CD14-positive monocyte (primary cell): ENCODE measurements around the gene HID1. TPM values are rescaled to one million over a fixed set of nuclear protein-coding genes. Genes with fewer than 3 reads are reported as not detected.

Experiments used
- DNase-seq, 3 donors: peaks; one replicate each; pipeline ENCODE4 v3.0.0-alpha.2; 2011 to 2022
- H2AFZ ChIP-seq: 2 replicates; pipeline ENCODE4 v1.6.0; 2012; ENCODE audit warnings: mild to moderate bottlenecking, low read depth, low read length, inconsistent platforms; ENCODE audit not compliant: insufficient read depth, poor library complexity, severe bottlenecking
- H3K27ac ChIP-seq, 2 donors: 1 replicate in 1 of 2; 2 replicates in 1 of 2; pipeline ENCODE4 v1.5.1; 2012 to 2013; ENCODE audit warnings: low read length in 2 of 2, control low read depth in 1 of 2, inconsistent platforms in 1 of 2, low read depth in 1 of 2, mild to moderate bottlenecking in 1 of 2
- H3K27me3 ChIP-seq, 2 donors: one replicate each; pipeline versions ENCODE4 v1.6.0 to v1.6.1; 2011 to 2013; ENCODE audit warnings: low read length in 2 of 2; ENCODE audit not compliant: control insufficient read depth in 2 of 2, insufficient read depth in 2 of 2
- H3K36me3 ChIP-seq, 2 donors: replicated peaks in 1 of 2; 1 replicate in 1 of 2; 2 replicates in 1 of 2; pipeline versions ENCODE4 v1.5.1 to v1.6.1; 2012 to 2013; ENCODE audit warnings: low read length in 2 of 2, control low read depth in 1 of 2, inconsistent platforms in 1 of 2, mild to moderate bottlenecking in 1 of 2; ENCODE audit not compliant: insufficient read depth in 2 of 2, control insufficient read depth in 1 of 2
- H3K4me1 ChIP-seq, 2 donors: 1 replicate in 1 of 2; 2 replicates in 1 of 2; pipeline versions ENCODE4 v1.5.1 to v1.6.1; 2012 to 2013; ENCODE audit warnings: low read length in 2 of 2, control low read depth in 1 of 2, inconsistent platforms in 1 of 2, mild to moderate bottlenecking in 1 of 2, moderate library complexity in 1 of 2; ENCODE audit not compliant: insufficient read depth in 2 of 2, control insufficient read depth in 1 of 2
- H3K4me2 ChIP-seq: replicated peaks from 2 replicates; pipeline ENCODE3; 2012; ENCODE audit warnings: low read length, moderate library complexity, mild to moderate bottlenecking; ENCODE audit not compliant: poor library complexity, severe bottlenecking; ENCODE audit errors: extremely low read depth
- H3K4me3 ChIP-seq, 3 experiments: fragments of 200-600 bp in 1 of 3; sonication (generic) in 1 of 3; replicated peaks in 1 of 3; 1 replicate in 2 of 3; 2 replicates in 1 of 3; pipeline ENCODE4 v1.5.1; 2011 to 2013; ENCODE audit warnings: low read length in 3 of 3, mild to moderate bottlenecking in 3 of 3, control low read depth in 2 of 3, low read depth in 2 of 3, inconsistent platforms in 1 of 3, moderate library complexity in 1 of 3
- H3K79me2 ChIP-seq: 2 replicates; pipeline ENCODE4 v1.6.0; 2012; ENCODE audit warnings: mild to moderate bottlenecking, control low read depth, inconsistent platforms, low read length, moderate library complexity; ENCODE audit not compliant: insufficient read depth
- H3K9ac ChIP-seq: 2 replicates; pipeline ENCODE4 v1.6.0; 2017; ENCODE audit warnings: low read length, mild to moderate bottlenecking; ENCODE audit not compliant: insufficient read depth, poor library complexity, severe bottlenecking
- H3K9me3 ChIP-seq, 2 donors: replicated peaks in 1 of 2; 1 replicate in 1 of 2; 2 replicates in 1 of 2; pipeline versions ENCODE4 v1.5.1 to v1.6.1; 2012 to 2013; ENCODE audit warnings: low read length in 2 of 2, control low read depth in 1 of 2; ENCODE audit not compliant: control insufficient read depth in 1 of 2, insufficient read depth in 1 of 2
- H4K20me1 ChIP-seq: 2 replicates; pipeline ENCODE4 v1.6.0; 2012; ENCODE audit warnings: mild to moderate bottlenecking, low read length, control low read depth, moderate library complexity; ENCODE audit not compliant: insufficient read depth
- H3K27ac Mint-ChIP-seq, 7 donors: one replicate each; pipeline ENCODE4 v1.8.0; 2020; ENCODE audit warnings: mild to moderate bottlenecking in 7 of 7, mixed read lengths in 7 of 7, moderate library complexity in 6 of 7, inconsistent platforms in 2 of 7
- H3K27me3 Mint-ChIP-seq, 3 donors: one replicate each; pipeline ENCODE4 v1.8.0; 2021 to 2022; ENCODE audit warnings: low read depth in 3 of 3, mild to moderate bottlenecking in 3 of 3, mixed read lengths in 3 of 3, moderate library complexity in 3 of 3, inconsistent platforms in 1 of 3
- H3K36me3 Mint-ChIP-seq, 2 donors: one replicate each; pipeline ENCODE4 v1.8.0; 2020; ENCODE audit warnings: mixed read lengths in 2 of 2, inconsistent platforms in 1 of 2, mild to moderate bottlenecking in 1 of 2
- H3K4me1 Mint-ChIP-seq: one replicate; pipeline ENCODE4 v1.8.0; 2020; ENCODE audit warnings: mild to moderate bottlenecking, mixed read lengths
- H3K4me3 Mint-ChIP-seq, 2 donors: one replicate each; pipeline ENCODE4 v1.8.0; 2020; ENCODE audit warnings: mild to moderate bottlenecking in 2 of 2, mixed read lengths in 2 of 2, moderate library complexity in 1 of 2
- H3K9me3 Mint-ChIP-seq, 7 donors: one replicate each; pipeline ENCODE4 v1.8.0; 2020 to 2022; ENCODE audit warnings: mixed read lengths in 7 of 7, mild to moderate bottlenecking in 6 of 7, moderate library complexity in 6 of 7, inconsistent platforms in 2 of 7
- WGBS: methylation state at CpG from one replicate; pipeline ENCODE4 v1.1.5; 2013; ENCODE audit warnings: missing lambda C conversion rate; ENCODE audit not compliant: insufficient coverage; 5-methylcytosine and 5-hydroxymethylcytosine counted together
- intact Hi-C, 2 donors: fragments of 100-400 bp; cut with micrococcal nuclease; formaldehyde crosslinking; loops; one replicate each; pipeline versions ENCODE4 v1.15.0 to v1.15.1; 2023
- polyA plus RNA-seq, 3 donors: library from polyadenylated mRNA; depleted of rRNA in 1 of 3; unstranded in 2 of 3; stranded (reverse) in 1 of 3; fragments of 300-500 nt in 2 of 3; fragments of >200 nt in 1 of 3; fragmentation: Illumina TruSeq in 2 of 3; gene quantifications; 1 replicate in 2 of 3; 2 replicates in 1 of 3; pipeline ENCODE4 v1.2.3, GENCODE V29; 2012 to 2021
- TF ChIP-seq, protein P1 (sequence below): fragments of 200-600 bp; IDR thresholded peaks from one replicate; pipeline ENCODE4 v1.8.0; 2022; ENCODE audit warnings: antibody characterized with exemption, mild to moderate bottlenecking

The HID1 gene
- polyA plus RNA-seq, 3 donors = not detected

DNA sequence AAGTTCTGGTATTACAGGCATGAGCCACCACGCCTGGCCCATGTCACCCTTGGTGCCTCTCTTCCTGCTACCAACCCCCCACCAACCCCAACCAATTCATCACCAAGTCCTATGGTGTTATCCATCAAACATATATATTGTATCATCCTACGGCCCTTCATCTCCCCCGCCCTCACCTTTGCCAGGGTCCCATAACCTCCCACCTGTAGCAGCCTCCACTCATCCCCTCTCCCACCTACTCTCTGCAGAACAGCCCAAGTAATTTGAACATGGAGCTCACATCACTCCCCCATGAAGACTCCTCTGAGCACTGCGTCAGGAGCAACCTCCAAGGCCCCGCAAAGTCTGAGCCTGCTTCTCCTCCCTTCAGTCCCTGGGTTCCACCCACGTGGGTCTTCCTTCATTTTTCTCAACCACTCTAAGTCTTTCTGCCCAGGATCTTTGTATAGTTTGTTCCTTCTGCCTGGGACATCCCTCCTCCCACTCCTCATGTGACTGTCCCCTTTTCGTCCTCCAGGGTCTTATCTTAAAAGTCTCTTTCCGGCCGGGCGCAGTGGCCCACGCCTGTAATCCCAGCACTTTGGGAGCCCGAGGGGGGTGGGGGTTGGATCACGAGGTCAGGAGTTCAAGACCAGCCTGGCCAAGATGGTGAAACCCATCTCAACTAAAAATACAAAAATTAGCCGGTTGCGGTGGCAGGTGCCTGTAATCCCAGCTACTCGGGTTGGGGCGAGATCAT is 7.0 kb upstream of the HID1 start:
- no peak overlapping the region for H2AFZ ChIP-seq
- peaks cover 62 to 82% (median 75%) of the 10 kb centered on the region in 3 donors for H3K27me3 Mint-ChIP-seq
- TF ChIP-seq, protein P1, sequence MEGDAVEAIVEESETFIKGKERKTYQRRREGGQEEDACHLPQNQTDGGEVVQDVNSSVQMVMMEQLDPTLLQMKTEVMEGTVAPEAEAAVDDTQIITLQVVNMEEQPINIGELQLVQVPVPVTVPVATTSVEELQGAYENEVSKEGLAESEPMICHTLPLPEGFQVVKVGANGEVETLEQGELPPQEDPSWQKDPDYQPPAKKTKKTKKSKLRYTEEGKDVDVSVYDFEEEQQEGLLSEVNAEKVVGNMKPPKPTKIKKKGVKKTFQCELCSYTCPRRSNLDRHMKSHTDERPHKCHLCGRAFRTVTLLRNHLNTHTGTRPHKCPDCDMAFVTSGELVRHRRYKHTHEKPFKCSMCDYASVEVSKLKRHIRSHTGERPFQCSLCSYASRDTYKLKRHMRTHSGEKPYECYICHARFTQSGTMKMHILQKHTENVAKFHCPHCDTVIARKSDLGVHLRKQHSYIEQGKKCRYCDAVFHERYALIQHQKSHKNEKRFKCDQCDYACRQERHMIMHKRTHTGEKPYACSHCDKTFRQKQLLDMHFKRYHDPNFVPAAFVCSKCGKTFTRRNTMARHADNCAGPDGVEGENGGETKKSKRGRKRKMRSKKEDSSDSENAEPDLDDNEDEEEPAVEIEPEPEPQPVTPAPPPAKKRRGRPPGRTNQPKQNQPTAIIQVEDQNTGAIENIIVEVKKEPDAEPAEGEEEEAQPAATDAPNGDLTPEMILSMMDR = no peak

DNA sequence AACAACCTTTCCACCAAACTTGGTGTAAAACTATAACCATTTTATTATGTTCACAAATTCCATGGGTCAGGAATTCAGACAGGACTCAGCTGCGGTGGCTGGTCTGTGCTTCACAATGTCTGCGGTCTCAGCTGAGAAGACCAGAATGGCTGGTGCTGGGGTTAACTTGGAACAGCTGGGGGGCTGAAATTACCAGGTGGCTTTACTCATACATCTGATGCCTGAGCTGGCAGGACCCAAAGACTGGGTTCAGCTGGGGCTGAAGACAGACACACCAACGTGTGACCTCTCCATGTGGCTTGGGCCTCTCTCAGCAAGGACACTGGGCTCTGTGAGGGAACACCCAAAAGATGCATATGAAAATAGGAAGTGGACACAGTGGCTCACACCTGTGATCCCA is 5.7 kb upstream of the HID1 start:
- H2AFZ ChIP-seq = no peak overlapping the region
- TF ChIP-seq, protein P1 = no peak
- peaks cover 13 to 17% of the 10 kb centered on the region in 2 donors for H3K4me1 ChIP-seq
- H3K27me3 ChIP-seq = peaks cover 20 to 51% of the 10 kb centered on the region in 2 donors
- peaks cover 61 to 83% (median 75%) of the 10 kb centered on the region in 3 donors for H3K27me3 Mint-ChIP-seq
- no peak overlapping the region for H3K27ac ChIP-seq
- no peaks in the 10 kb centered on the region for H3K79me2 ChIP-seq
- no CpG with 5 or more reads among the region's 3 CpGs for WGBS
- H3K36me3 Mint-ChIP-seq = peaks cover 0 to 3% of the 10 kb centered on the region in 2 donors
- H3K36me3 ChIP-seq = no peaks in the 10 kb centered on the region
- H3K4me2 ChIP-seq = no peak overlapping the region
- H3K27ac Mint-ChIP-seq = no peak overlapping the region
- H3K4me3 ChIP-seq = no peak overlapping the region
- H3K9me3 Mint-ChIP-seq = peaks cover 0 to 17% (median 3%) of the 10 kb centered on the region in 7 donors
- no peak for DNase-seq
- no peaks in the 10 kb centered on the region for H3K9me3 ChIP-seq
- peak overlapping the region in 1 of 2 donors; percentile 18 for H3K4me3 Mint-ChIP-seq
- H3K9ac ChIP-seq = no peak overlapping the region
- H4K20me1 ChIP-seq = no peaks in the 10 kb centered on the region
- intact Hi-C loops = no loop called here
- H3K4me1 Mint-ChIP-seq = peaks cover 16% of the 10 kb centered on the region

More for the DNA sequence above, 7.0 kb upstream of the HID1 start:
- Histone ChIP-seq H3K9me3 (no peaks in the 10 kb centered on the region), H3K4me1 (peaks cover 13 to 17% of the 10 kb centered on the region in 2 donors), H3K4me2 (no peak overlapping the region), H3K79me2 (no peaks in the 10 kb centered on the region), H4K20me1 (no peaks in the 10 kb centered on the region), H3K9ac (no peak overlapping the region), H3K27me3 (peaks cover 23 to 51% of the 10 kb centered on the region in 2 donors), H3K27ac (no peak overlapping the region), H3K4me3 (no peak overlapping the region), H3K36me3 (no peaks in the 10 kb centered on the region)
- Mint-ChIP-seq H3K9me3 (peaks cover 0 to 12% (median 3%) of the 10 kb centered on the region in 7 donors), H3K4me3 (peak overlapping the region in 1 of 2 donors; percentile 31), H3K4me1 (peaks cover 16% of the 10 kb centered on the region), H3K27ac (peak overlapping the region in 1 of 7 donors; percentile 17), H3K36me3 (peaks cover 0 to 2% of the 10 kb centered on the region in 2 donors)
- WGBS = 80% methylated on average over 11 of the region's 17 CpGs
- intact Hi-C loops = loop anchor here in 1 of 2 donors (10.0 kb wide), 1 partner anchor 55 kb away; no protein-coding TSS in a partner anchor
- no peak for DNase-seq
